ENCODE measurements around the gene COL13A1.

Gene COL13A1

DNA sequence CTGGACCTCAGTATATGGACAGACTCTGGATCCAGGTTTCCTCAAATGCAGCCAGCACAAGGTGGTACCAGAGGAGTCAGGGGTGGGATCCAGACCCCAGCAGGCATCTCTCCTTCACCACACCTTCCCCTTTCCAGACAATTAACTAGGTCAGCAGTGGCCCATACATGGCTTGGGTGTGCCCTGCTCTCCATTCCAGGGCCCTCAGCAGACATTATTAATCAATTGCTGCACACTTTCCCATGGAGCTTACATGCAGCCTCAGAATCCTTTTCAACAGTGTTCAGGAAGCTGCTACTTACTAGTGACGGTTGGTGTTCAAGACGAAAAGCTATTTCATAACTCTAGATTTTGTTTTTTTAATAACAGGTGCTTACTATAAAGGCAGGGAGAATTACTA lies 6.0 kb downstream of the COL13A1 start:
- H3K4me3 ChIP-seq (ENCODE audit: low read depth in 1 of 2, low read length in 2 of 2): no peak overlapping the region
- no peaks in the 10 kb centered on the region for H3K9me3 ChIP-seq (ENCODE audit: control insufficient read depth in 1 of 2, low read length in 2 of 2)
- no peaks in the 10 kb centered on the region for H3K36me3 ChIP-seq (ENCODE audit: control insufficient read depth in 1 of 2, insufficient read depth in 2 of 2, low read length in 2 of 2)
- H3K27me3 ChIP-seq (ENCODE audit: low read depth, low read length): peaks cover 10% of the 10 kb centered on the region
- H3K27ac ChIP-seq (ENCODE audit: low read length): no peak overlapping the region
- H3K4me1 ChIP-seq (ENCODE audit: control insufficient read depth in 1 of 2, insufficient read depth in 2 of 2, low read length in 2 of 2): peaks cover 0 to 5% of the 10 kb centered on the region in 2 donors

DNA sequence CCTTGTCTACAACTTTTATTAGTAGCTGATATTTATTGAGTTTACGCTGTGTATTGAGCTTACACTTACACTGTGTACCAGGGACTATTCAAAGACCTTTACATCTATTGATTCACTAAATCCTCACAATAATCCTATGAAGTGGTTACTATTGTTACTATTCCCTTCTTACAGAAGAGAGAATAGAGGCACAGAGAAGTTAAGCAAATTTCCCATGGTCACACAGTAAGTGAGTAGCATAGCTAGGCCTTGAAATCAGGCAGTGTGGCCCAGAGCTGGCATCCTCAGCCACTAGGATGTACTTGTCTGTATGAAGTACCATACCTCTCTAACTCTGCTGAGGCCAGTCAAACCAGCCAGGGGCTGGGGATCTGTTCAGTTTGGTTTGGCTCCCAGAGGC lies 7.6 kb downstream of the COL13A1 start:
- no peaks in the 10 kb centered on the region for H3K4me1 ChIP-seq (ENCODE audit: control insufficient read depth in 1 of 2, insufficient read depth in 2 of 2, low read length in 2 of 2)
- H3K27me3 ChIP-seq (ENCODE audit: low read depth, low read length): no peaks in the 10 kb centered on the region
- H3K9me3 ChIP-seq (ENCODE audit: control insufficient read depth in 1 of 2, low read length in 2 of 2): no peaks in the 10 kb centered on the region
- no peaks in the 10 kb centered on the region for H3K36me3 ChIP-seq (ENCODE audit: control insufficient read depth in 1 of 2, insufficient read depth in 2 of 2, low read length in 2 of 2)
- no peak overlapping the region for H3K27ac ChIP-seq (ENCODE audit: low read length)
- H3K4me3 ChIP-seq (ENCODE audit: low read depth in 1 of 2, low read length in 2 of 2): no peak overlapping the region

DNA sequence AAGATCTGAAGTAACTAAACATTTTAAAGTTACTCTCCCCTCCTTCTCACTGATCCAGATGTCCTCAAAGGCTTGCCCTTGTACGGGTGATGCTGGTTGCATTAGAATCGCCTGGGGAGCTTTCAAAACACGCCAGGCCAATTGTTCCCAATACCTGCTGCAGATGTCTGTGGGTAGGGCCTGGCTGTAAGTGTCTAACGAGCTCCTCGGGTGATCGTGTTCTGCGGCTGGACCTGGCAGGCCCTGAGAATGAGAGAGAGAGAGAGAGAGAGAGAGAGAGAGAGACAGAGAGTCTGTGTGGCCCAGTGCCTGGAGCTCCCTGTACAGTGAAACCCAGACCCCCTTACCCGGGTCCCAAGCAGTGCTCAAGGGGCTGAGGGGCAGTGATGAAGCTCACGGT lies 8.4 kb downstream of the COL13A1 start:
- Histone ChIP-seq H3K9me3 (ENCODE audit: control insufficient read depth in 1 of 2, low read length in 2 of 2) (no peaks in the 10 kb centered on the region), H3K27me3 (ENCODE audit: low read depth, low read length) (no peaks in the 10 kb centered on the region), H3K36me3 (ENCODE audit: control insufficient read depth in 1 of 2, insufficient read depth in 2 of 2, low read length in 2 of 2) (no peaks in the 10 kb centered on the region), H3K4me3 (ENCODE audit: low read depth in 1 of 2, low read length in 2 of 2) (no peak overlapping the region), H3K4me1 (ENCODE audit: control insufficient read depth in 1 of 2, insufficient read depth in 2 of 2, low read length in 2 of 2) (no peaks in the 10 kb centered on the region), H3K27ac (ENCODE audit: low read length) (no peak overlapping the region)

DNA sequence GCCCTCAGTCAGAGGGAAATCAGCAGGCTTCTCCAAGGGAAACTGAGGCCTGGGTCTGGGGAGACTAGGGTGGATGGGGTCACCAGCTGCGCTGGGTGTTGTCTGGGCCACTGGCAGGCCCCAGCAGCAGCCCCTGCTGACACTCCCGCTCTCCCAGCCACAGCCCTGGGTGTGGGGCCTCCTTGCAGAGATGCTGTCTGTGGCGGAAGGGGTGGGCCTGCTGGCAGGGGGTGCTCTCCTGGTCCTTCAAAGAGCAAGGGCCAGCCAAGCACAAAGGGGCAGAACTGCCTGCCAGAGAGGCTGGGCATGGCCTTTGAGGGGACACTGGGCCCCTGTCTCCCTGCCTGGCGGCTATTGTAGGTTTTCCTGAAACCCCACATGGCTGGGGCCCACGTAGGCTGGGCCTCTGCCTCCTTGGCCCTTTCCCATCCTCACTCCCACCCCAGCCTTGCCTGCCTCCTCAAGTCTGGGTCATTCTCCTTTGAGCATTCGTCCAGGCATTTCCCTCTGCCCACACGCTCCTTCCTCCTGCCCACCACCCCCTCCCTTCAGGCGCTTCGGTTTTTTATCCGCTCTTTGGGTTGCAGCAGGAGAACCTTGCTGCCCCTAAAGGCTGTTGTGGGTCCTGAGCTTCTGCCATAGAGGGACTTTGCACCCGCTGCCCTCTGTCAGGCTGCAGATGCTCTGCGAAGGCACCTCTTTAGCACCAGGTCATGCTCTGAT lies 9.1 kb downstream of the COL13A1 start:
- Histone ChIP-seq H3K9me3 (ENCODE audit: control insufficient read depth in 1 of 2, low read length in 2 of 2) (no peaks in the 10 kb centered on the region), H3K4me3 (ENCODE audit: low read depth in 1 of 2, low read length in 2 of 2) (no peak overlapping the region), H3K27me3 (ENCODE audit: low read depth, low read length) (no peaks in the 10 kb centered on the region), H3K4me1 (ENCODE audit: control insufficient read depth in 1 of 2, insufficient read depth in 2 of 2, low read length in 2 of 2) (no peaks in the 10 kb centered on the region), H3K27ac (ENCODE audit: low read length) (no peak overlapping the region), H3K36me3 (ENCODE audit: control insufficient read depth in 1 of 2, insufficient read depth in 2 of 2, low read length in 2 of 2) (no peaks in the 10 kb centered on the region)

DNA sequence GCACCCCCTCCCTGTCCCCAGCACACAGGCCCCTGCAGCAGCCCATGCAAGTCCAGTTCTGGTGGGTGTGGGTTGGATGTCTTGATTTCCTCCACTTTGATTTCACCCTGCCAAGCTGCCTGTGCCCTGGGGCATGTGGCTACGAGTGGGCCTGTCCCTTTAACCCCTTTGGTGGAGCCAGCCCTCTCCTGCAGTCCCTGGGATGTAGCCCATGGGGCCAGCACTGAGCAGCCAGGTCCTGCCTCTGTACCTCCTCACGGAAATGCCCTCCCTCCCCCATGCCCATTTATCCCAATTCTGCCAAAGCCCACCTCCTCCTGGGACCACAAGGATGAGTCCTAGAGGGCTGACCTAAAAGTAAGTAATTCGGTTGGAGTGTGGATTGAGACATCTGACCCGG lies 11.9 kb downstream of the COL13A1 start:
- H3K4me1 ChIP-seq (ENCODE audit: control insufficient read depth in 1 of 2, insufficient read depth in 2 of 2, low read length in 2 of 2): no peaks in the 10 kb centered on the region
- H3K27ac ChIP-seq (ENCODE audit: low read length): no peak overlapping the region
- H3K9me3 ChIP-seq (ENCODE audit: control insufficient read depth in 1 of 2, low read length in 2 of 2): no peaks in the 10 kb centered on the region
- H3K36me3 ChIP-seq (ENCODE audit: control insufficient read depth in 1 of 2, insufficient read depth in 2 of 2, low read length in 2 of 2): no peaks in the 10 kb centered on the region
- no peaks in the 10 kb centered on the region for H3K27me3 ChIP-seq (ENCODE audit: low read depth, low read length)
- H3K4me3 ChIP-seq (ENCODE audit: low read depth in 1 of 2, low read length in 2 of 2): no peak overlapping the region

DNA sequence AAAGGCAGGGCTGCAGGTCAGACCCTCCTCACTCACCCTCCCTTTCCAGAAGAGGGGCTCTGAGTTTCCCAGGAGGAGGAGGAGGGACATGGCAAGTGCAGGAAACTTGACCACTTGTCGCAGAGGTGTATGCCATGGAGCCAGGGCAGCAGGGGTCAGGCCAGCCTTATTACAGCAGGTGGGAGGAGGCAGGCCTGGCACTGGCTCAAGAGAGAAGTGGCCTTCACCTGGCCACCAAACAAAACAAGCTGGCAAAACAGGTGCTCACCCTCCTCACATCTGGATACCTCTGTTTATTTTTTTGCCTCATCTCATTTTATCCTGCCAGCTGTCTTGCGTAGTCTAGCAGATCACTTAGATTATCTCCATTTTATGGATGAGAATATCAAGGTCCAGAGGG lies 12.5 kb downstream of the COL13A1 start:
- no peak overlapping the region for H3K27ac ChIP-seq (ENCODE audit: low read length)
- no peak overlapping the region for H3K4me3 ChIP-seq (ENCODE audit: low read depth in 1 of 2, low read length in 2 of 2)
- no peaks in the 10 kb centered on the region for H3K27me3 ChIP-seq (ENCODE audit: low read depth, low read length)
- H3K4me1 ChIP-seq (ENCODE audit: control insufficient read depth in 1 of 2, insufficient read depth in 2 of 2, low read length in 2 of 2): no peaks in the 10 kb centered on the region
- H3K9me3 ChIP-seq (ENCODE audit: control insufficient read depth in 1 of 2, low read length in 2 of 2): no peaks in the 10 kb centered on the region
- H3K36me3 ChIP-seq (ENCODE audit: control insufficient read depth in 1 of 2, insufficient read depth in 2 of 2, low read length in 2 of 2): no peaks in the 10 kb centered on the region

DNA sequence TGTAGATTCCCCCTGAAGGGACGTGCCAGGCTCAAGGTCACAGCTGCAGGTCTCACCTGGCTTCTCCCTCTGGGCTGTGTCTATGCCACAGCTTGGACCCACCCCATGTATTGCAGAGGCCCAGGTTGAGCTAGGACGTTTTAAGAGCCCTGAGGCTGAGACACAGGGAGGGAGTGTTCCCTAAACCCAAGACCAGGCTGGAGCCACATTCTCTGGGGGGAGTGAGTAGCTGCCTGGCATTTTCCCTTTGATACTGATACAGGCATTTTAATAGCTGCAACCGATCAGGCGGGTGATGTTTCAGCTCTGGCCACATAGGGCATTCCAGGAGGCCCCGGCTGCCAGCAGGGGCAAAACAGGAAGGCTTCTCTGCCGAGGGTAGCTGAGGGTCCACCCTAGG lies 13.4 kb downstream of the COL13A1 start:
- no peak overlapping the region for H3K4me3 ChIP-seq (ENCODE audit: low read depth in 1 of 2, low read length in 2 of 2)
- H3K27me3 ChIP-seq (ENCODE audit: low read depth, low read length): no peaks in the 10 kb centered on the region
- H3K9me3 ChIP-seq (ENCODE audit: control insufficient read depth in 1 of 2, low read length in 2 of 2): no peaks in the 10 kb centered on the region
- H3K27ac ChIP-seq (ENCODE audit: low read length): no peak overlapping the region
- no peaks in the 10 kb centered on the region for H3K4me1 ChIP-seq (ENCODE audit: control insufficient read depth in 1 of 2, insufficient read depth in 2 of 2, low read length in 2 of 2)
- no peaks in the 10 kb centered on the region for H3K36me3 ChIP-seq (ENCODE audit: control insufficient read depth in 1 of 2, insufficient read depth in 2 of 2, low read length in 2 of 2)

DNA sequence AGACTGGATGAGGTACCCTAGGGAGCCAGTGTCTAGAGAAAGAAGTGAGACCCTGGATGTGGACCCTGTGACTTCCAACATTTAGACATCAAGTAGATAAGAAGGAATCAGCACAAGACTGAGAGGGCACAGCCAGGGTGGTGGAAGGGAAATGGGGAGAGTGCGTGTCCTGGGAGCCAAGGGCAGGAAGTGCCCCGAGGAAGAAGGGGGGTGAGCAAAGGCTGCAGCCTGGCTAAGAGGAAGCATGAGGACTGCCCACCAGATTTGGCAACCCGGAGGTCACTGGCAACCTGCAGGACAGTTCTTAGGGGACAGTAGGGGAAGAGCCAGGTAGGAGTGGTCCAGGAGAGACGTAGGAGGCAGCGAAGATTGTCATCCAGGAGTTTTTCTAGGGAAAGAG lies 14.8 kb downstream of the COL13A1 start:
- Histone ChIP-seq H3K4me3 (ENCODE audit: low read depth in 1 of 2, low read length in 2 of 2) (no peak overlapping the region), H3K27ac (ENCODE audit: low read length) (no peak overlapping the region), H3K9me3 (ENCODE audit: control insufficient read depth in 1 of 2, low read length in 2 of 2) (no peaks in the 10 kb centered on the region), H3K36me3 (ENCODE audit: control insufficient read depth in 1 of 2, insufficient read depth in 2 of 2, low read length in 2 of 2) (no peaks in the 10 kb centered on the region), H3K4me1 (ENCODE audit: control insufficient read depth in 1 of 2, insufficient read depth in 2 of 2, low read length in 2 of 2) (no peaks in the 10 kb centered on the region), H3K27me3 (ENCODE audit: low read depth, low read length) (no peaks in the 10 kb centered on the region)

DNA sequence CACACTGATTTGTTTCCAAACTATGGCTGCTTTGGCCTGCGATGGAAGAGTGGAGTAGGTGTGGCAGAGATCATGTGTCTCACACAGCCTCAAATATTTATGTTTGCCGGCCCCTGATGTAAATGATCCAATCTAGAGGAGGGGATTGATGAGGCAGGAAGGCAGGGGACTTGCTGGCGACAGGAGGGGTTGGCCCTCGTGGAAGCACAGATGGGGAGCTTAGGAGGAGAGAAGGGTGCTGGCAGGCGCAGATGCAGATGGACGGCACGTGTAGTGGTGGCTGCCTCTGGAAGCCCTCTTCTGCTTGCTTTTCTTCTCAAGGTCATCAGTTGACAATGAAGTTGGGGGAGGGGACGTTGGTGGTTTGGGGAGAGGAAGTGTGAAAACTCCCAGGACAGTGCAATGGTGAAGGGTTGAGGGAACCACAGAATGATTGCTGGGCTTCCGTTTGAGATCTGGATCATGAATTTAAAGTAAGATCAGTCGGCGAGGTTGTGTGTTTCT lies 15.4 kb downstream of the COL13A1 start:
- no peaks in the 10 kb centered on the region for H3K36me3 ChIP-seq (ENCODE audit: control insufficient read depth in 1 of 2, insufficient read depth in 2 of 2, low read length in 2 of 2)
- H3K4me3 ChIP-seq (ENCODE audit: low read depth in 1 of 2, low read length in 2 of 2): no peak overlapping the region
- no peaks in the 10 kb centered on the region for H3K27me3 ChIP-seq (ENCODE audit: low read depth, low read length)
- no peak overlapping the region for H3K27ac ChIP-seq (ENCODE audit: low read length)
- H3K4me1 ChIP-seq (ENCODE audit: control insufficient read depth in 1 of 2, insufficient read depth in 2 of 2, low read length in 2 of 2): no peaks in the 10 kb centered on the region
- H3K9me3 ChIP-seq (ENCODE audit: control insufficient read depth in 1 of 2, low read length in 2 of 2): no peaks in the 10 kb centered on the region

DNA sequence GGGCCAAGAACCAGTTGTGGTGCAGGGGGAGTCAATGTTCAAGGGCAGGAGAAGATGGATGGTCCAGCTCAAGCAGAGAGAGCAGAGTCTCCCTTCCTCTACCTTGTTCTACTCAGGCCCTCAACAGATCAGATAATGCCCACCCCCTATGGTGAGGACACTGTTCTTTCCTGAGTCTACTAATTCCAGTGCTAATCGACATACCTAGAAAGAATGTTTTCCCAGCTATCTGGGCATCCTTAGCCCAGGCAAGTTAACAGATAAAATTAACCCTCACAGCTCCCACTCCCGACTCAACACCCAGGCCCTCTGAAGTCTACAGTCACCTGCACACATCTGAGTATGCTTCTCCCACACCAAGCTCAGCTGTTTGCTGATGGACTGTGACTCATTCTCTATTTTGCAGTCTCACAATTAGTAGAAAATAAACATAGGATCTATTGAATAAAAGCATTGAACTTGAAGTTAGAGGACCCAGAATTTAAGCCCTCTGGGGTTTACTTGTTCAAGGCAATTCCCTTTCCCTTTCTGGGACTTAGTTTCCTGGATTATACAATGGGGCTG lies 17.1 kb downstream of the COL13A1 start:
- H3K9me3 ChIP-seq (ENCODE audit: control insufficient read depth in 1 of 2, low read length in 2 of 2): no peaks in the 10 kb centered on the region
- H3K4me1 ChIP-seq (ENCODE audit: control insufficient read depth in 1 of 2, insufficient read depth in 2 of 2, low read length in 2 of 2): no peaks in the 10 kb centered on the region
- H3K4me3 ChIP-seq (ENCODE audit: low read depth in 1 of 2, low read length in 2 of 2): no peak overlapping the region
- no peak overlapping the region for H3K27ac ChIP-seq (ENCODE audit: low read length)
- no peaks in the 10 kb centered on the region for H3K36me3 ChIP-seq (ENCODE audit: control insufficient read depth in 1 of 2, insufficient read depth in 2 of 2, low read length in 2 of 2)
- no peaks in the 10 kb centered on the region for H3K27me3 ChIP-seq (ENCODE audit: low read depth, low read length)

DNA sequence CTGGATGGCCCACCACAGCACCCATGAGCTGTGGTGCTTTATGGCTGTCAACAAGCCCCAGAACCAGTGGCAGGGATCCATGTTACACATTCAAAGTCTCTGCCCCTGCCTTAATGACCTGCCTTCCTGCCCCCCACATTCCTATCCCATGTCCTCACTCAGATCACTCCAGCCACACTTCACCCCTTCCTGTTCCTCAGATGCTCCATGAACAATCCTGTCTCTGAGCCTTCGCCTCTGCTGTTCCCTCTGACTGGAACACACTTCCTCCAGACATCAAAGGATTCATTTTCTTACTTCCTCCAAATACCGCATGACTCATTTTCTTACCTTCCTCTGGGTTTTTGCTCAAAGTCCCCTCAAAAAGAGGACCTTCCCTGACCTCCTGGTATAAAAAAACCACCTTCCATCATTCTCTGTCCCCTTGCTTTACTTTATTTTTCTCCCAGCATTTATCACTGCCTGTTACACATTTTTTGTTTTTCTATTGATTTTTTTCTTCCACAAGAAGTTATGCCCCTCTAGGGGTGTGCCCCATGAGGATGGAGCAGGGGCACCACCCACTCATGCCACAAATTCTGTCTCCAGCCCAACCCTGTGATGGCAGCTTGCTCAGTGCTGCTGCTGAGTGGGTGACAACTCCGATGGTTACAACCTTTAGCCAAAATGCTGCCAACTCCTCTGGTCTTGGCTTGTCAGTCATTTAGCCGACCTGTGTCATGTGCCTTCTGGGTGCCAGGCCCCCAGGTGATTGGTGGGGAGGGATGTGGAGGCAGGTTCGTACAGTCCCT lies 18.2 kb downstream of the COL13A1 start:
- Histone ChIP-seq H3K4me3 (ENCODE audit: low read depth in 1 of 2, low read length in 2 of 2) (no peak overlapping the region), H3K27me3 (ENCODE audit: low read depth, low read length) (no peaks in the 10 kb centered on the region), H3K9me3 (ENCODE audit: control insufficient read depth in 1 of 2, low read length in 2 of 2) (no peaks in the 10 kb centered on the region), H3K36me3 (ENCODE audit: control insufficient read depth in 1 of 2, insufficient read depth in 2 of 2, low read length in 2 of 2) (no peaks in the 10 kb centered on the region), H3K4me1 (ENCODE audit: control insufficient read depth in 1 of 2, insufficient read depth in 2 of 2, low read length in 2 of 2) (no peaks in the 10 kb centered on the region), H3K27ac (ENCODE audit: low read length) (no peak overlapping the region)
